Measurements from ENCODE around the gene AUTS2.

AUTS2 gene

GRCh38 chr7:69959789-69960499 is 361.7 kb downstream of the AUTS2 start:
- no peak for DNase-seq

DNA sequence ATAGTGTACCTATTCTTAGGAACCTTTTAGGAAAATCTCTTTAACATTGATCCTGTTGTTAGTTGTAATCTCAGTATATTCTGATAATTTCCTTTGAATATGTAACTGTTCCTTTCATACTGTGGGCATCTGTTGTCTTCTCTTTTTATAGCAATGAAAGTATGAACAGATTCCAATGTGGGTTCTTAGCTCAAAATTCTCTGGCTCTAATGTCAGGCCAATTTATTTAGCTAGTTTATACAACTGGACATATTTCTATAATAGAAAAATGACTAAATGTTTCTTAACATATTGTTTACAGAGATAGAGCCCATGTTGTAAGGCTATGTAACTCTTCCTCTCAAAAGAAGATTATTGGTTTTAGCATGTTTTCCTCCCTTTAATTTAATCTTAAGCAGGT is 363.2 kb downstream of the AUTS2 start:
- no peak for DNase-seq

DNA sequence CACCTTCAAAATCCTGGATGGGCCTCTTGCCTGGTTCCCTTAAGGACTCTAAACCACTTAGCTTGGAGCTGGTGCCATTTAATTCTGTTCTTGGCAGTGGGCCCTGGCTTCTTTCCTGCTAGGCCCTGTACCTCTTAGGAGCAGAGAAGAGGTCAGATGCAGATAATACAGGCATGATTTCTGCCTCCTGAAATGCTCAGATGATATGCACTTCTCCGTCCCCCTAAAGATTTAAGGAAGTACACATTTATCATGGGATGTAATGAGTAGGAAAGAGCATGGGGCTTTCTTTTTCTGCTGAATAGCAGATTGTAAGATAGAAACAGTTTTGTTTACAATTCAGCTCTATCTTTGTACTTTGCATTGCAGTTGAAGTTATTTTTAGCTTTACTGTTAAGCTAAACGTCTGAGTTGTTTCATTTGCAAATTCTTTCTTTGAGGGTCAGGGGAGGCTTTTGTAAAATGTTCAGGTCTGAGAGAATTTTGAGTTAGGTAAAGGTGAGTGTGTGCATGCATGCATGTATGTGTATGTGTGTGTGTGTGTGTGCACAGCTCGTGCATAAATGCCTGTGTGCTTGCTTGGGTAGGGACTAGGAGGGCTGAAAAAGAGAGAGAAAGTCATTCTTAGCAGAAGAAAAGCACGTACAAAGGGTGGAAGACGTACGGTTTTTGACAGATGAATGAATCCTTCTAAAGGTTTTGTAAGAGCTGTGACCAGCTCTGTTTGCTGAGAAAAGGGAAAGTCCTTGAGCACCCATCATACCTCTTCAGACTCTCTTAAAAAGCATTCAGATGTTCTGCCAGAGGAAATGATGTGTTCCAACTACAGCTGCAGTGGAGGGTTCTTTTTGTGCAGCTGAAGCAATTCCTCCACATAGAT is 364.2 kb downstream of the AUTS2 start:
- no peak for DNase-seq

DNA sequence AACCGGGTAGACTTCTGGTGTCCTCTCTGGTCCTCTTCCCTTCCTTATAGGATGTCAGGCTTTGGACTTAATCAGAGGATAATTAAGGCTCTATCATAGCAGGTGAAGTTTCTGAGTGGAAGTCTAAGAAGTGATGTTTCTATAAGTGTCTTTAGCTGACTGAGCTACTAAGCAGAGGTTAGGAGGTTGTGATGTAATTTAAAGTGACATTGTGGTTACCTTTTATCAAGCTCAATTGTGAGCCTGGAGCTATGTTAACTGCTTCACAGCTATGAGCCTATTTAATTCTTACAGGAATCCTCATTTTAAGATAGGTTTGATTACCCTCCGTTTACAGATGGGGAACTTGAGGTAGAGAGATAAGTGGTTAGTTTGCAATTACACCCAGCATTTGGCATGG is 365.1 kb downstream of the AUTS2 start:
- DNase-seq, result no peak

DNA sequence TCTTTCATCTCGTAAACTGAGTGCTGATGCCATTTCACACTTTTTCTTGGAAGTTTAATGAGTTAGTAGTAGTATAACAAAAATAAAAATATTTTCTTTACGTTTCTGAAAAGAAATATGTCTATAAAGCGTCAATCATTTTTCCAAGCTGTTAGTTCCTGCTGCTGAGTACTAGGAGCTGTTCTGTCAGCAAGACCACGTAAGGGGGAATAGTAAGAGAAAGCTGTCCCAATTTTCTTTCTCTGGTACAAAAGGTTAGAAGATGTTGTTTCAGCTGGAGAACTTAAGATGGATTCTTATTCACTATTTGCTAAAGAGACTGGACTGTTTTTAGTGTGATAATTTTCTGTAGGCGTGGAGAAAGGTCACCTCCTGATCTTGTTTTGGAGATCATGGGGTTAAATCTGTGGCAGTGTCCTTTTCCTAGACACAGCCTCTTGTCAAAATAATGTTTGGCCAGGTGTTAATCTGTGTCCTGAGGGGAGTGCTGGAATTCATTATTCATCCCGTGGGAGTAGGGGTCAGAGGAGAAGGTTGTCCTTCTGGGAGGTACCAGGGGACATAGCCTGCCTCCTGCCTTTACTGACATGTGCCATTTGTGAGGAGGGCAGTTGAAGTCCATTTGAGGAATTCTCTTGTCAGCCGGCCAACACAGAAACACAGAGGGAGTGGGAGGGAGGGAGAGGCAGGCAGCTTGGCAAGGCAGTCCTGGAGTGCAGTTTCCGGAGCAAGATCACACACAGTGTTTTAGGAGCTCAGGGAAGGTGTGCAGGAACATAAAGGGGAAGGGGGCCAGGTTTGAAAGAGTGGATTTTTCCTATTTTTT is 368.7 kb downstream of the AUTS2 start:
- no peak for DNase-seq

GRCh38 chr7:69967689-69968450 is 369.6 kb downstream of the AUTS2 start:
- no peak for DNase-seq

DNA sequence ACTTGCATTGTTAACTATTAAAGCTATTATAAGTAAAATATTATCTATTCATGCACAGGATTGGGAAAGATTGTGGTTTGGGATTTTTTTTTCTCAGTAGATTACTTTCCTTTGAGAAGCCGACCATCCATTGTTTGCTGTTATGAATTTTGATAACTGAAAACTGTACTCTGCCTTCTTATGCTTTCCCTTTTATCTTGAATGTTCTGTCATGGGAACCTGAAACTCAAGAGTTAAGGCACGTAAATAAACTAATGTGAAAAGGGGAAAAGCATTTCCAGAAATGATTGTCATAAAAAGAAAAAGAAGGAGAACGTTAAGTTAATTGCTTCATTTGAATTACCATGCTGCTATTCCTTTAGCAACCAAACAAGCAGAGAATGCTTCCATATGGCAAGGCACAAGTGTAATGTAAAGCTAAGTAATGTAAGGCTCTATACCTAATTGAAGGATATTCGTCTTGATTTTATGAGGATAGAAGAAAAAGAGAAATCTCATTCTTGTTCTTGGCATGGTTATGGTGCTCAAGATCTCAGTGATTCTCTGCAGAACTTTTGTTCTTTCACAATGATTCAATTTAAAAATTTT is 370.8 kb downstream of the AUTS2 start:
- no peak for DNase-seq

DNA sequence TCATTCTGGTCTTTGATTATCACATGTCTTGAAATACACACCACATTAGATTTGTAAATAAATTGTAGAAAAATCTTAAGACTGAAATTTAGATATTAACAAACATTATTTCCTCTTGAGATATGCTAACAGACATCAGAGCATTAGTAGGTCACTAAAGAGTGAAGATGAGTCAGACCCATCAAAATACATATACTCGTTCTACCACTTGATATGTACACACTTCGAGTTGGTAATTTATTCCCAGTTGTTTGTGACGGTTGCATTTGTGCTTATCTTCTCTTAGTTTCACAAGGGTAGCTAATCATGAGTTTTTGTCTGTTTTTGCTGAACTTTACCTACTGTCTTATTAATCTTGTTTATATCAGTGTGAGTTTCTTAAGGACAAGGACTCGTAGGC is 383.4 kb downstream of the AUTS2 start:
- no peak for DNase-seq

GRCh38 chr7:69982197-69982596 is 383.9 kb downstream of the AUTS2 start:
- no peak for DNase-seq

DNA sequence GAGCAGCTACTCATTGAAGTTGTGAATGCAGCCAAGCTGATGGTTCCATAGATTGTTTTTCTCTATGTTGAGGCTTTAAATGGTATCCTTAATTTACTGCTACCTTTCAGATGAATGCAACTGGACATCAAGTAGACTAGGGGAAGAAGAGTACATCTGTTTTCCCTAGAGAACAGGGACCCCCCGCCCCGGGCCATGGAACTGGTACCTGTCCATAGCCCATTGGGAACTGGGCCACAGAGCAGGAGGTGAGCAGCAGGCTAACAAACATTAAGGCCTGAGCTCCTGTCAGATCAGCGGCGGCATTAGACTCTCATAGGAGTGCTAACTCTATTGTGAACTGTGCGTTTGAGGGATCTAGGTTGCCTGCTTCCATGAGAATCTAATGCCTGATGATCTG is 391.3 kb downstream of the AUTS2 start:
- no peak for DNase-seq

GRCh38 chr7:69992938-69993337 is 394.7 kb downstream of the AUTS2 start:
- no peak for DNase-seq

DNA sequence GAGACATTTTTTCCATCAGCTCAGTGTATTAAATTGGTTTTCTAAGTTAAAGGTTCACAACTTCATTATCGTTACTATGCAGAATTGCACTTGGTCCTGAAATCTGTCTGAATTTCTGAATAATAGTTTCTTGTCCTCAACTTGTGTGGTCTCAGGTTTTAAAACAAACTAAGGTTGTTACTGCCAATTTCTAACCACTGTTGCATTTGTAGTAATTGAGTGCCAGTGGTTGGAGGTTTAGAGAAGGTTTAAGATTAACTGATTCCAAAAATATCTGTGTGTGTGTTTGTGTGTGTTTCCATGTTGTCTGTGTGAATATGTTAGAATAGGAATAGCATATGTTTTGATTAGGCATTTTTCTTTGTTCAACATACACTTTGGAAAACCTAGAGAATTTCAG is 395.9 kb downstream of the AUTS2 start:
- DNase-seq, result no peak

DNA sequence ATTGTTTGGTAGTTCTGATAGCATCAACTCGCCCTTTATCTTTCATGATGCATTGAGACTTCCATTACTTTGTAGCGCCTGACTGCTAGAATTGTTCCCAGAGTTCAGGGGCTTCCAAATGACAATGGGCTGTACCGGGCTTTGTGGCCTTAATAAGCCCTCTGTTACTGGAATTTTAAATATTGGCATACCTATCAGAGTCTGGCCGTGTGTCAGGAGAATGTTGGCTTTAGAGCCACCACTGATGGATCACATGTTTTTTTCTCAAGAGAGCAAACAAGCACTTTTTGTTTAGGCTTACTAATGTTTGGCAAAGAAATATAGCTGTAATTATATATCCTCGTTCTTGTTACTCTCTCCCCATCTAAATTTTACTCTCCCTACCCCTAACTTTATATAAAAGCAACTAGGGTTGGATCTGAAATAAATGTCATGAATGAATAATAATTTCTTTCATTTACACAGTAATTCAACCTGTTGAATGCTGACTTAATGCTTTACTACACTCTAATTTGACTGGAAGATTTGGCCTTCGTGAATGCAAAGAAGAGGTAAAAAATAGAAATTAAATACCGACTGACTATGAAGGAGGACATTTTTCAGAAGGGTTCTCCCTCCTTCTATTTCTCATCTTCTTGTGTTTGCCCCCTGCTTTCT is 396.7 kb downstream of the AUTS2 start:
- no peak for DNase-seq

DNA sequence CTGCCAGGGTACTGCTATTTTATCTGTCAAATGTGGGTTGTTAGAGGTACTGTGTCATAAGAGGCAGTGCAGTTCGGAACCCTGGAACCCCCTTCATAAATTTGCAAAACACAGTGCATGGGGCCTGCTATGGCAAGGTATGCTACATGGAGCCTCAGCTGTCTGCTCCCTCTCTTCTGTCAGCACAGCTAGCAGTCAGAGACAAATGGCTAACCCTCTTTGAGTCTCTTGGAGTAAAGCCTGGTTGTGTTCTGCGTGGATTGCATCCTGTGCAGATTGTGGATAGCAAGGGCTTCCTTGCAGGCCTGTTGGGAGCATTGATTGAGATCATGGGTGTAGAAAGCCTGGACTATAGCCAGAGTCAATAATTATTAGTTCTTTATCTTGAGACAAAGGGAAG is 397.8 kb downstream of the AUTS2 start:
- no peak for DNase-seq

DNA sequence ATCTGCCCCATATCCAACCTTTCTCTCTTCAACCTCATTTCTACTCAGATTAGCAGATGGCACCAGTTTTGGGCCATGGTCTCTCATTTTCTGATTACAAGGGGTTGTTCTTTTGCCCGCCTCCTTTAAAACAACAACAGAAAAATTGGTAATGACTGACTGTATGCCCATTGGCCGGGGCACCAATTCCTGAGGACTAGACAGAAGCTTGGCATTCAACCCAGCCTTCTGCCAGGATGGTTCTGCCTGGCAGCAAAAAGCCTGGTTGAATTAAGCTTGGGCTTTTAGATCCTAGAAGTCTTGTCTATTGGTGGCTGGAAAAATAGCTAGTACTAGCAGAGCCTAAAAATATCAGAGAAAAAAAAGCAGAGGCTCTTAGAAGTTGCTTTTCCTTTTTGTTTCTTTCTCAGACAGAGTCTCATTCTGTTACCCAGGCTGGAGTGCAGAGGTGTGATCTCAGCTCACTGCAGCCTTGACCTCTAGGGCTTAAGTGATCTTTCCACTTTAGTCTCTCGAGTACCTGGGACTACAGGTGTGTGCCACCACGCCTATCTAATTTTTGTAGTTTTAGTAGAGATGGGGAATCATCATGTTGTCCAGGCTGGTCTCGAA is 402.6 kb downstream of the AUTS2 start:
- DNase-seq, result no peak

DNA sequence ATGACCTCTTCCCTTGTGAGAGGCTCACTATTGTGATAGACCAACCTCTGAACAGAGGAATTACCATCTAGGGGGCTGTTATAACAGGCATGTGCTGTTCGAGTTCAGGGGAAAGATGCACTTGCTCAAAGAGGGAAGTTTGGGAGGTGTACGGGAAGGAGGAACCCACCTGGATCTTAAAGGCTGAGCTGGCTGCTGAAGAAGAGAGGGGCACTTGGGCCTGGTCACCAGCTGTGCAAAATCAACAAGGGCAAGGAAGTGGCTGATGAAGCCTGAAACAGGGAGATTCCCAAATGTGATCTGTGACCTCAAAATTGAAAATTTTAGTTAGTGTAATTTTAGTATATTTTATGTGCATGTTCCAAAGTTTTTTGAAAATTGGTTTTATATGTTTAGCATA is 407.2 kb downstream of the AUTS2 start:
- no peak for DNase-seq

- no peak for DNase-seq
These were observed 407.6 kb downstream of the AUTS2 start for GRCh38 chr7:70005891-70006260.

GRCh38 chr7:70006261-70006920 is 408.1 kb downstream of the AUTS2 start:
- no peak for DNase-seq

DNA sequence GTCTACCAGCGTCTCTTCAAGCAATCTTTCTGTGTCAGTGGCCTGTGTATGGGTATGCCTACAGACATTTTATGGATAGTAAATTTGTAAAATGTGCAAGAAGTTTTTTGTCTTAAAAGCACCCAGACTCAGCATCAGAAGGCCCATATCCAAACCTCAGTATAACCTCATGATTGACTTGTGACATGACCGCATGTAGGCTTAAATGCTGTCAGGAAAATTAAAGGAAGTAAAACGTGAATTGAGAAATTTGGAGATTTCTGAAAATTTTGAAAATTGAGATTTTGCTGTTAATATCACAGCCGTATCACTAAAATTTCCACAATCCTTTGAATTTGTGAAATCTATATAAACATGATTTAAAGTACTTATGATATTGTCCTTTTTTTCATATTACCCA is 410.2 kb downstream of the AUTS2 start:
- DNase-seq, result no peak

GRCh38 chr7:70014472-70015177 is 416.4 kb downstream of the AUTS2 start:
- no peak for DNase-seq
